HepG2 (cell line): Measurements from ENCODE around the gene ALS2. TPM values are rescaled to one million over a fixed set of nuclear protein-coding genes. Genes with fewer than 3 reads are reported as not detected.
A peak's percentile ranks its signal among the peaks of the same experiment; 100 is the strongest.

Experiments used
- ESRRA ChIP-seq: sonication (generic); formaldehyde crosslinking; IDR thresholded peaks from 2 replicates; pipeline ENCODE4 v1.5.1; 2020; ENCODE audit warnings: mild to moderate bottlenecking, low read depth, missing genetic modification reagents
- HHEX ChIP-seq: IDR thresholded peaks from 2 replicates; pipeline ENCODE4 v1.6.1; 2016; ENCODE audit warnings: control low read depth
- KDM1A ChIP-seq: IDR thresholded peaks from 2 replicates; pipeline ENCODE4 v1.6.1; 2016; ENCODE audit warnings: missing compliant biosample characterization
- KDM2A ChIP-seq: sonication (generic); formaldehyde crosslinking; IDR thresholded peaks from 2 replicates; pipeline ENCODE4 v1.4.0; 2020; ENCODE audit warnings: low read depth, missing genetic modification reagents, borderline replicate concordance
- KLF15 ChIP-seq: sonication (generic); formaldehyde crosslinking; IDR thresholded peaks from 2 replicates; pipeline ENCODE4 v1.8.1; 2023; ENCODE audit warnings: borderline replicate concordance, mild to moderate bottlenecking, inconsistent platforms, missing genetic modification reagents, mixed read lengths
- MTA1 ChIP-seq: sonication (generic); formaldehyde crosslinking; IDR thresholded peaks from 2 replicates; pipeline ENCODE4 v1.4.0; 2020; ENCODE audit warnings: missing genetic modification reagents, mild to moderate bottlenecking, borderline replicate concordance
- NONO ChIP-seq, 2 experiments: fragments of 450-650 bp in 1 of 2; sonication (generic) in 1 of 2; formaldehyde crosslinking in 1 of 2; IDR thresholded peaks in 1 of 2; conservative IDR thresholded peaks in 1 of 2; 2 replicates each; pipeline versions ENCODE4 v1.6.1 to v1.8.0; 2017 to 2022; ENCODE audit warnings: mild to moderate bottlenecking in 1 of 2, missing genetic modification reagents in 1 of 2, moderate library complexity in 1 of 2
- SMC3 ChIP-seq: IDR thresholded peaks from 2 replicates; pipeline ENCODE4 v1.6.1; 2011; ENCODE audit warnings: low read length, improper control_type of control experiment
- SOX6 ChIP-seq, 2 experiments: fragments of 450-650 bp in 1 of 2; sonication (generic) in 1 of 2; formaldehyde crosslinking in 1 of 2; IDR thresholded peaks; 2 replicates each; pipeline versions ENCODE4 v1.4.0 to v1.6.1; 2017 to 2020; ENCODE audit warnings: antibody characterized with exemption in 1 of 2, mild to moderate bottlenecking in 1 of 2, missing genetic modification reagents in 1 of 2
- TCF7 ChIP-seq: sonication (generic); IDR thresholded peaks from 2 replicates; pipeline ENCODE4 v1.6.1; 2016; ENCODE audit warnings: antibody characterized with exemption, low read depth
- TCF7L2 ChIP-seq: IDR thresholded peaks from 2 replicates; pipeline ENCODE4 v1.6.1; 2011; ENCODE audit warnings: mild to moderate bottlenecking, low read depth, low read length, moderate library complexity
- THAP9 ChIP-seq: sonication (generic); formaldehyde crosslinking; IDR thresholded peaks from 2 replicates; pipeline ENCODE4; 2020; ENCODE audit warnings: missing genetic modification reagents, mild to moderate bottlenecking, borderline replicate concordance
- ZBTB42 ChIP-seq: sonication (generic); formaldehyde crosslinking; IDR thresholded peaks from 2 replicates; pipeline ENCODE4 v1.5.0; 2020; ENCODE audit warnings: mild to moderate bottlenecking, missing genetic modification reagents
- ZNF180 ChIP-seq: sonication (generic); formaldehyde crosslinking; IDR thresholded peaks from 2 replicates; pipeline ENCODE4 v1.4.0; 2020; ENCODE audit warnings: low read depth, missing genetic modification reagents, borderline replicate concordance
- ZNF326 ChIP-seq: sonication (generic); formaldehyde crosslinking; IDR thresholded peaks from 2 replicates; pipeline ENCODE4 v1.4.0; 2020; ENCODE audit warnings: missing genetic modification reagents, borderline replicate concordance
- ZNF337 ChIP-seq: sonication (generic); formaldehyde crosslinking; IDR thresholded peaks from 2 replicates; pipeline ENCODE4 v1.5.1; 2020; ENCODE audit warnings: missing genetic modification reagents, low read depth, mild to moderate bottlenecking, borderline replicate concordance
- polyA plus RNA-seq, 8 experiments: library from polyadenylated mRNA; depleted of rRNA in 3 of 8; stranded (reverse) in 7 of 8; unstranded in 1 of 8; fragments of >200 nt; fragmentation: Illumina TruSeq in 4 of 8; extraction: Trizol in 4 of 8; gene quantifications; 2 replicates each; pipeline versions ENCODE4 v1.2.1 to v1.2.3, GENCODE V29; 2011 to 2016; ENCODE audit warnings: low read depth in 4 of 8, missing spikeins in 1 of 8, mixed read lengths in 1 of 8; ENCODE audit not compliant: insufficient read depth in 1 of 8
- total RNA-seq, 5 experiments: library from RNA; depleted of rRNA; stranded (reverse); fragments of >200 nt; fragmentation: Illumina TruSeq; extraction: Trizol; gene quantifications; 2 replicates each; pipeline ENCODE4 v1.2.3, GENCODE V29; 2016; ENCODE audit warnings: low read depth in 1 of 5
- TF ChIP-seq, protein P1 (sequence below): sonication (generic); formaldehyde crosslinking; IDR thresholded peaks from 2 replicates; pipeline ENCODE4 v1.4.0; 2020; ENCODE audit warnings: missing genetic modification reagents
- TF ChIP-seq, protein P2 (sequence below): sonication (generic); formaldehyde crosslinking; IDR thresholded peaks from 2 replicates; pipeline ENCODE4 v1.4.0; 2020; ENCODE audit warnings: mild to moderate bottlenecking, missing genetic modification reagents
- TF ChIP-seq, protein P3 (sequence below): sonication (generic); formaldehyde crosslinking; IDR thresholded peaks from 2 replicates; pipeline ENCODE4 v1.8.1; 2023; ENCODE audit warnings: mild to moderate bottlenecking, missing genetic modification reagents, borderline replicate concordance

ALS2 gene
- total and polyA plus RNA-seq, 2 of the 13 experiments (the other 11 are each of a cell fraction or from before 2014, with no cell fraction given) = 12.7 to 19.3 TPM

GRCh38 chr2:201780674-201781493 lies at the start of gene ALS2 (continued):
- TF ChIP-seq MTA1 (CRISPR knock-in tag) (peak; percentile 94), ZNF337 (CRISPR knock-in tag) (no peak; the same call in 1 of the 2 replicates), ZBTB42 (CRISPR knock-in tag) (no peak), KDM2A (CRISPR knock-in tag) (peak; percentile 86), ZNF180 (CRISPR knock-in tag) (peak; percentile 87), TCF7L2 (no peak), NONO (IDR thresholded peaks at IDR 0.05) (no peak), NONO (CRISPR knock-in tag; conservative IDR thresholded peaks at IDR 0.05) (peak; percentile 74), TCF7 (no peak), THAP9 (CRISPR knock-in tag) (peak; percentile 83; the same call in 1 of the 2 replicates), ZNF326 (CRISPR knock-in tag) (no peak), KLF15 (CRISPR knock-in tag) (peak; percentile 92; the same call in 1 of the 2 replicates), SMC3 (peak; percentile 0; the same call in 1 of the 2 replicates), KDM1A (CRISPR knock-in tag) (no peak), HHEX (CRISPR knock-in tag) (0 out of 2 replicates have a peak, but pooled peaks have one; percentile 53), SOX6 (IDR thresholded peaks at IDR 0.05) (no peak), SOX6 (CRISPR knock-in tag; IDR thresholded peaks at IDR 0.05) (peak; percentile 87), ESRRA (CRISPR knock-in tag) (peak; percentile 58)
- TF ChIP-seq, protein P1, sequence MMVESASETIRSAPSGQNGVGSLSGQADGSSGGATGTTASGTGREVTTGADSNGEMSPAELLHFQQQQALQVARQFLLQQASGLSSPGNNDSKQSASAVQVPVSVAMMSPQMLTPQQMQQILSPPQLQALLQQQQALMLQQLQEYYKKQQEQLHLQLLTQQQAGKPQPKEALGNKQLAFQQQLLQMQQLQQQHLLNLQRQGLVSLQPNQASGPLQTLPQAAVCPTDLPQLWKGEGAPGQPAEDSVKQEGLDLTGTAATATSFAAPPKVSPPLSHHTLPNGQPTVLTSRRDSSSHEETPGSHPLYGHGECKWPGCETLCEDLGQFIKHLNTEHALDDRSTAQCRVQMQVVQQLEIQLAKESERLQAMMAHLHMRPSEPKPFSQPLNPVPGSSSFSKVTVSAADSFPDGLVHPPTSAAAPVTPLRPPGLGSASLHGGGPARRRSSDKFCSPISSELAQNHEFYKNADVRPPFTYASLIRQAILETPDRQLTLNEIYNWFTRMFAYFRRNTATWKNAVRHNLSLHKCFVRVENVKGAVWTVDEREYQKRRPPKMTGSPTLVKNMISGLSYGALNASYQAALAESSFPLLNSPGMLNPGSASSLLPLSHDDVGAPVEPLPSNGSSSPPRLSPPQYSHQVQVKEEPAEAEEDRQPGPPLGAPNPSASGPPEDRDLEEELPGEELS = peak; percentile 44; the same call in 1 of the 2 replicates
- TF ChIP-seq, protein P2, sequence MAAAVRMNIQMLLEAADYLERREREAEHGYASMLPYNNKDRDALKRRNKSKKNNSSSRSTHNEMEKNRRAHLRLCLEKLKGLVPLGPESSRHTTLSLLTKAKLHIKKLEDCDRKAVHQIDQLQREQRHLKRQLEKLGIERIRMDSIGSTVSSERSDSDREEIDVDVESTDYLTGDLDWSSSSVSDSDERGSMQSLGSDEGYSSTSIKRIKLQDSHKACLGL (CRISPR knock-in tag) = peak; percentile 84; the same call in 1 of the 2 replicates
- TF ChIP-seq, protein P3, sequence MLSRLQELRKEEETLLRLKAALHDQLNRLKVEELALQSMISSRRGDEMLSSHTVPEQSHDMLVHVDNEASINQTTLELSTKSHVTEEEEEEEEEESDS (CRISPR knock-in tag) = 0 out of 2 replicates have a peak, but pooled peaks have one; percentile 73
